Mesendoderm (in vitro differentiated cells): ENCODE data around the gene KLHDC3.

Source experiments
- DNase-seq: peaks from one replicate; pipeline ENCODE4 v3.0.0; 2013
- H2AK5ac ChIP-seq: 2 replicates; pipeline ENCODE4 v1.6.1; 2013; ENCODE audit warnings: low read length, inconsistent platforms
- H2BK120ac ChIP-seq: 2 replicates; pipeline ENCODE4 v1.6.1; 2013; ENCODE audit warnings: low read depth, mild to moderate bottlenecking, low read length, moderate library complexity, mixed read lengths
- H2BK15ac ChIP-seq: replicated peaks from 2 replicates; pipeline ENCODE4 v1.6.1; 2013; ENCODE audit warnings: low read depth, mild to moderate bottlenecking, moderate library complexity
- H2BK5ac ChIP-seq: 2 replicates; pipeline ENCODE4 v1.6.1; 2013; ENCODE audit warnings: low read length, inconsistent platforms
- H3K18ac ChIP-seq: 2 replicates; pipeline ENCODE4 v1.6.1; 2013; ENCODE audit warnings: mild to moderate bottlenecking, low read length, mixed read lengths
- H3K23ac ChIP-seq: one replicate; pipeline ENCODE4 v1.6.1; 2013; ENCODE audit warnings: low read length
- H3K27ac ChIP-seq: 2 replicates; pipeline ENCODE4 v1.5.1; 2013; ENCODE audit warnings: low read depth, mild to moderate bottlenecking, inconsistent platforms, low read length, moderate library complexity
- H3K27me3 ChIP-seq: 2 replicates; pipeline ENCODE4 v1.6.1; 2013; ENCODE audit warnings: low read length, control low read depth, mild to moderate bottlenecking, inconsistent platforms; ENCODE audit not compliant: insufficient read depth, poor library complexity
- H3K36me3 ChIP-seq: 2 replicates; pipeline ENCODE4 v1.6.1; 2013; ENCODE audit warnings: low read length, inconsistent platforms; ENCODE audit not compliant: control insufficient read depth, insufficient read depth
- H3K4ac ChIP-seq: one replicate; pipeline ENCODE4 v1.6.1; 2013; ENCODE audit warnings: low read depth, mild to moderate bottlenecking, low read length, moderate library complexity
- H3K4me1 ChIP-seq: 2 replicates; pipeline ENCODE4 v1.6.1; 2013; ENCODE audit warnings: low read depth, low read length, inconsistent platforms; ENCODE audit not compliant: control insufficient read depth
- H3K4me2 ChIP-seq: 2 replicates; pipeline ENCODE4 v1.6.1; 2013; ENCODE audit warnings: low read length
- H3K4me3 ChIP-seq: 2 replicates; pipeline ENCODE4 v1.5.1; 2013; ENCODE audit warnings: mild to moderate bottlenecking, low read length
- H3K56ac ChIP-seq: one replicate; pipeline ENCODE4 v1.6.1; 2013; ENCODE audit warnings: low read length
- H3K79me1 ChIP-seq: 2 replicates; pipeline ENCODE4 v1.6.1; 2013; ENCODE audit warnings: low read length, inconsistent platforms
- H3K79me2 ChIP-seq: 2 replicates; pipeline ENCODE4 v1.6.1; 2013; ENCODE audit warnings: mild to moderate bottlenecking, low read length; ENCODE audit not compliant: control insufficient read depth, insufficient read depth
- H3K9ac ChIP-seq: 2 replicates; pipeline ENCODE4 v1.6.1; 2013; ENCODE audit warnings: low read length, inconsistent platforms
- H4K5ac ChIP-seq: one replicate; pipeline ENCODE4 v1.6.1; 2013; ENCODE audit warnings: low read length
- H4K8ac ChIP-seq: one replicate; pipeline ENCODE4 v1.6.1; 2013; ENCODE audit warnings: low read depth, mild to moderate bottlenecking, control low read depth, low read length, moderate library complexity
- WGBS: extraction: QIAGEN DNeasy Blood & Tissue Kit; methylation state at CpG from one replicate; pipeline ENCODE4 v1.1.7; 2013; ENCODE audit warnings: low lambda C conversion rate, missing lambda C conversion rate; ENCODE audit not compliant: insufficient coverage; ENCODE audit errors: extremely low coverage; 5-methylcytosine and 5-hydroxymethylcytosine counted together

The KLHDC3 gene

DNA sequence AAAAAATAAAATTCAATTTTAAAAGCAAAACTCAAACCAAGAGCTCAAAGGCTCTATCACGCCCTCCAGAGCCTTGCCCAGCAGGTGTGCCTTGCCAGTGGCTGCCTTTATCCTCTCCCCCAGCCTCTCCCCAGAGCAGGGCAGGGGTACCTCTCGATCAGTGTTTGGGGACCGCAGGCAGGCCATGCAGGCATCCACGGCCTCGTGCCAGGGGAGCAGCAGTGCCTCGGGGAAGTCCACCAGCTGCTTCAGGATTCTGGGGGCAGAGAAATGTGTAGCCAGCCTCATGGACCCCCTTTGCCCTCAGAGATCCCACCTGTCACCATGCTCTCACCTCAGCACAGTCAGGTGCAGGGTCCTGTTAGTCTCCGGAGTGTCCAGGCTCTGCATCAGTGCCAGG is 33.9 kb downstream of the KLHDC3 start:
- H3K56ac ChIP-seq, result no peak overlapping the region
- WGBS, result no CpG with 5 or more reads among the region's 7 CpGs
- no peak overlapping the region for H3K4me2 ChIP-seq
- no peak overlapping the region for H3K4me3 ChIP-seq
- no peak overlapping the region for H2BK120ac ChIP-seq
- peaks cover 4% of the 10 kb centered on the region for H3K4me1 ChIP-seq
- no peak overlapping the region for H4K8ac ChIP-seq
- no peak overlapping the region for H2BK5ac ChIP-seq
- no peak overlapping the region for H3K4ac ChIP-seq
- peaks cover 11% of the 10 kb centered on the region for H3K79me1 ChIP-seq
- H4K5ac ChIP-seq, result no peak overlapping the region
- no peak for DNase-seq
- no peak overlapping the region for H2AK5ac ChIP-seq
- no peak overlapping the region for H3K9ac ChIP-seq
- no peak overlapping the region for H3K23ac ChIP-seq
- H3K18ac ChIP-seq, result no peak overlapping the region
- H2BK15ac ChIP-seq, result no peak overlapping the region
- H3K27me3 ChIP-seq, result no peaks in the 10 kb centered on the region
- H3K79me2 ChIP-seq, result peaks cover 3% of the 10 kb centered on the region
- H3K36me3 ChIP-seq, result peaks cover 3% of the 10 kb centered on the region
- no peak overlapping the region for H3K27ac ChIP-seq

DNA sequence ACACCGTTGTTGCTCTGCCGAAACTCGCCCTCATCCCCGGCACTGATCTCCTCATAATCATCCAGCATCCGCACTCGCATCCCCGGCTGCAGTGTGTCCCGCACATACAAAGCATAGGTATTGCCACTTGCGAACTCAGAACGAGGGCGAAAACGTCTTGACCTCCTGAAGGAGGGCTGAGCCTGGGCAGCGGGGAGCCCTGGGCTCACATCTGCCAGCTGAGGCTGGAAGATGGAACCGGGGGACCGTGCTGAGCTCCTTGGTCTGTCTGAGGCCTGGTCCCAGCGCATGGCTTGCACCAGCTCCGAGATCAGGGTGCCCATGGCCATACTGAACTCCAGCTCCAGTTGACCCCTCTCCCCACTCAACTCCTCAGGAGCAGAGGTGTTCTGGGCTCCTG is 36.9 kb downstream of the KLHDC3 start:
- Histone ChIP-seq H3K4me3 (no peak overlapping the region), H3K4me2 (no peak overlapping the region), H2BK120ac (no peak overlapping the region), H3K27ac (no peak overlapping the region), H3K79me1 (peaks cover 12% of the 10 kb centered on the region), H4K5ac (no peak overlapping the region), H3K79me2 (peaks cover 3% of the 10 kb centered on the region), H3K4ac (no peak overlapping the region), H3K9ac (peak overlapping the region; percentile 32), H2AK5ac (no peak overlapping the region), H3K18ac (no peak overlapping the region), H3K4me1 (peaks cover 4% of the 10 kb centered on the region), H2BK15ac (no peak overlapping the region), H3K36me3 (peaks cover 3% of the 10 kb centered on the region), H2BK5ac (no peak overlapping the region), H4K8ac (no peak overlapping the region), H3K56ac (peak overlapping the region; percentile 27), H3K27me3 (no peaks in the 10 kb centered on the region), H3K23ac (no peak overlapping the region)
- no peak for DNase-seq
- no CpG with 5 or more reads among the region's 17 CpGs for WGBS

DNA sequence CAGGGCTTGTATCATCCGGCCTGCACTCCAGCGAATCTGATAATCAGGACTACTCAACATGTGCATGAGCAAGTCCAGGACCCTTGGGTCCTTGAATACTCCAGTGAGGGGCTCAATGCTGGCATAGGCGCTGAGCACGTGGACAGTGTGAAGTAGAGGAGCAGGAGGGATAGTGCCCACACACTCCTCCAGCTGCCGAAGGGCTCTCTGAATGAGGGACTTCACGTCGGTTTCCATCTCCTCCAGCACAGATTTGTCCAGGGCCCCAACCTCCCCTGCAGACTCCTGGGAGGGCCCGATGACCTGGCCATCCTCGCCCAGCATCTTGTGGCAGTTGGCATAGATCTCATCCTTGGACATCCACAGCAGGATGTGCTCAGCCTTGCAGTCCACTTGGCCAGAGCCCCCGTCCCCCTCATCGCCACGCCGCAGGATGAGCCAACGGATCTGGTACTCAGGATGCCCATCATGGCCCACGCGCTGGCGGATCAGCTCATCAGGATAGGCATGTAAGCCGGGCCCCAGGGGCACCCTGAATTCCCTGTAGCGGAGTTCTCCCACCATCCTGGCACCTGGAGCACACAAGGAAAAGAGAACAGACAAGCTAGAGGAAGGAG is 38.3 kb downstream of the KLHDC3 start:
- Histone ChIP-seq H3K27ac (no peak overlapping the region), H3K4me2 (no peak overlapping the region), H3K4me1 (peaks cover 4% of the 10 kb centered on the region), H3K4ac (no peak overlapping the region), H2AK5ac (peak overlapping the region; percentile 11), H3K27me3 (no peaks in the 10 kb centered on the region), H2BK120ac (no peak overlapping the region), H4K5ac (no peak overlapping the region), H3K79me1 (peaks cover 12% of the 10 kb centered on the region), H3K23ac (peak overlapping the region; percentile 55), H3K4me3 (no peak overlapping the region), H3K36me3 (peaks cover 2% of the 10 kb centered on the region), H3K56ac (peak overlapping the region; percentile 94), H3K79me2 (peaks cover 3% of the 10 kb centered on the region), H2BK5ac (no peak overlapping the region), H3K18ac (no peak overlapping the region), H2BK15ac (no peak overlapping the region), H3K9ac (peak overlapping the region; percentile 98), H4K8ac (no peak overlapping the region)
- no CpG with 5 or more reads among the region's 19 CpGs for WGBS
- DNase-seq, result no peak

DNA sequence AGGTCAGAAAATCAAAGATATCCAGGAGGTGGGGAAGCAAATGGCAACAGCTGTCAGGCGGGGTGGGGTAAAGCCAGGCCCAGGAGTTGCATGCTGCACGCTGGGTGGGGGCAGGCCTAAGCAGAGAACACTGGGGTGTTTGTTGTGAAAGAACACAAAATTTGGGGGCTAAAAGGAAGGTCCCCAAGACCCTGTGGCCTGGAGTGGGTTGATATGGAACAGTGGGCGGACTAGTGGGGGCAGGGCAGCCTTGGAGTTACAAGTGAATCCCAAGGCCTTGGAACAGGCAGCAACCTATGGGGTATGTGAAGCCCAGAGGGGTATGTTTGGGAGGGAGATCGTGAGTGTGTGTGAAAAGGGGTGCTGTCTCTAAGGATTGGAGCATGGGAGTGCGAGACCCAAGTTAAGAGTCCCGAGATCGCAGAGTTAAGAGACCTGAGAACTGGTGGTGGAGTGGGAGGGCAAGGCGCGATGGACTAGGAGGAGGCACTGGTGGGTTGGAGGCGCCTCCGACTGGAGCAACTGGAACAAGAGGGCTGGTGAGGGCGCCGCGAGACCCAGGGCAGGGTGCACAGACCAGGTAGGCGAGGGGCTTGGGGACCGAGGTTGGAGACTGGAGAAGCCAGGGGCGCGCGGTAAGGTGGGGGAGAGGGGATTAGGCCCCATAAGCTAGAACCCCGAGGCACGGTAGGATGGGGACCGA is 38.9 kb downstream of the KLHDC3 start:
- Histone ChIP-seq H3K56ac (peak overlapping the region; percentile 94), H3K27me3 (no peaks in the 10 kb centered on the region), H3K18ac (peak overlapping the region; percentile 54), H3K23ac (peak overlapping the region; percentile 83), H3K4me1 (peaks cover 4% of the 10 kb centered on the region), H4K5ac (no peak overlapping the region), H3K27ac (peak overlapping the region; percentile 81), H3K9ac (peak overlapping the region; percentile 98), H3K79me1 (peaks cover 14% of the 10 kb centered on the region), H2AK5ac (peak overlapping the region; percentile 68), H3K4me2 (peak overlapping the region; percentile 89), H3K4ac (peak overlapping the region; percentile 95), H3K36me3 (peaks cover 2% of the 10 kb centered on the region), H4K8ac (no peak overlapping the region), H2BK5ac (peak overlapping the region; percentile 90), H3K4me3 (peak overlapping the region; percentile 73), H3K79me2 (peaks cover 5% of the 10 kb centered on the region), H2BK15ac (no peak overlapping the region), H2BK120ac (no peak overlapping the region)
- WGBS, result no CpG with 5 or more reads among the region's 22 CpGs
- DNase-seq, result peak; percentile 54

DNA sequence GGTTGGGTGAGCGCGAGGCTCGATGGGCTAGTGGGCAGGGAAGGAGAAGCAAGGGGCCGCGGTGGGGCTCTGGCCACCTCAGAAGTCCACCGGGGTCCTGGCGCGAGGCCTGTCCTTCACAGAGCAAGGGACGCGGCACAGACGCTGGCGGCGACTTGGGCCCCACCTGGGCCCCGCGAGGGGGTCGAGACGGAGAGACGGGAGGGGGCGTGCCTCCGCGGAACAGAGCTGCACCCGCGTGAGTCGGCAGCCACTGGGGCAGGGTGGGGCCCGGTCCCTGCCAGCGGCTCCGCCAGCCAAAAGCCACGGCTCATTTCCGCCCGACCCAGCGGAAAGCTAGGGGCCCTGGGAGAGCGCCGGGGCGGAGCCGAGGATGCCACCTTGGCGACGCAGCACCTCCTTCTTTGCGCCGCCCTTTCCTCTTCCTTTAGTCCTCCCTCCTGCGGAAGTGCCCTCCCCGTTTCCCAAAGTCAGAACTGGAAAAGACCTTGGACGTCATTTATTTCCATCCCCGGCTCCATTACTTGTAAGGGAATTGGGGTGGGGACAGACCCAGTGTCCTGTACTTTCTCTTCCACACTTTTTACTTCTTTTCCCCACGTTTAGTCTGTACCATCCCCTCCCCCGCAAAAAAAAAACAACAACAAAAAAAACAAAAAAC is 39.6 kb downstream of the KLHDC3 start, which contains the start of gene CUL7:
TSS of gene CUL7 (minus strand) at position 307 of the 661 bp plus-strand sequence. CDS start 1,063 bp downstream, outside the sequence.
- DNase-seq, result peak; percentile 96
- H3K56ac ChIP-seq, result peak within 1 kb of the TSS; percentile 94
- H3K27ac ChIP-seq, result peak within 1 kb of the TSS; percentile 81
- H4K5ac ChIP-seq, result no peak within 1 kb of the TSS
- H2BK120ac ChIP-seq, result no peak within 1 kb of the TSS
- peak within 1 kb of the TSS; percentile 98 for H3K9ac ChIP-seq
- peak within 1 kb of the TSS; percentile 95 for H3K4ac ChIP-seq
- peak within 1 kb of the TSS; percentile 68 for H2AK5ac ChIP-seq
- no peaks in the 10 kb centered on the region for H3K27me3 ChIP-seq
- WGBS, result 100% methylated on average over 1 of the region's 45 CpGs
- H3K36me3 ChIP-seq, result peaks cover 2% of the 10 kb centered on the region
- peak within 1 kb of the TSS; percentile 73 for H3K4me3 ChIP-seq
- H3K18ac ChIP-seq, result peak within 1 kb of the TSS; percentile 54
- peaks cover 21% of the 10 kb centered on the region for H3K79me1 ChIP-seq
- H4K8ac ChIP-seq, result no peak within 1 kb of the TSS
- peaks cover 8% of the 10 kb centered on the region for H3K4me1 ChIP-seq
- H3K79me2 ChIP-seq, result peaks cover 12% of the 10 kb centered on the region
- H3K4me2 ChIP-seq, result peak within 1 kb of the TSS; percentile 89
- peak within 1 kb of the TSS; percentile 83 for H3K23ac ChIP-seq
- peak within 1 kb of the TSS; percentile 90 for H2BK5ac ChIP-seq
- H2BK15ac ChIP-seq, result no peak within 1 kb of the TSS
